ENCODE results near the gene ATF6.

DNA sequence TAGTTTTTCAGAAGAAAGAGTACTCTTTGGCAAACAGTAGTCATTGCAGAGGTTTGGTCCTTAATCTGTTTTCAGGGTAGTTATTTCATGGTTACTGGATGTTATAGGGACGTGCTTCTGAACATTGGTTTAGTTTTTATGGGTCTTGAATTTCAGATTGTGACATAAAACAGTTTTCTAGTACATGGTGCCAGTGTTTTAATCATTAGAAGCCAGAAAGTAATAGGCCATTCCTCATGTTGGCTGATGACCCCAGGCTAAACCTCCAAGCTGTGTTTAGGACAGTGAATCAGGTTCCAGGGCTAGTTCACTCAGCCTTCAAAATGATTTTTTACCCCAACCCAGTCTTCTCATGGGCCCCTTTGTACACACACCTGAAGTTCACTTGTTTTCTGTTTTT, 184.3 kb downstream of the ATF6 start:
- TF ChIP-seq POLR2A (IDR thresholded peaks at IDR 0.05), result no peak
- TF ChIP-seq, protein P1, sequence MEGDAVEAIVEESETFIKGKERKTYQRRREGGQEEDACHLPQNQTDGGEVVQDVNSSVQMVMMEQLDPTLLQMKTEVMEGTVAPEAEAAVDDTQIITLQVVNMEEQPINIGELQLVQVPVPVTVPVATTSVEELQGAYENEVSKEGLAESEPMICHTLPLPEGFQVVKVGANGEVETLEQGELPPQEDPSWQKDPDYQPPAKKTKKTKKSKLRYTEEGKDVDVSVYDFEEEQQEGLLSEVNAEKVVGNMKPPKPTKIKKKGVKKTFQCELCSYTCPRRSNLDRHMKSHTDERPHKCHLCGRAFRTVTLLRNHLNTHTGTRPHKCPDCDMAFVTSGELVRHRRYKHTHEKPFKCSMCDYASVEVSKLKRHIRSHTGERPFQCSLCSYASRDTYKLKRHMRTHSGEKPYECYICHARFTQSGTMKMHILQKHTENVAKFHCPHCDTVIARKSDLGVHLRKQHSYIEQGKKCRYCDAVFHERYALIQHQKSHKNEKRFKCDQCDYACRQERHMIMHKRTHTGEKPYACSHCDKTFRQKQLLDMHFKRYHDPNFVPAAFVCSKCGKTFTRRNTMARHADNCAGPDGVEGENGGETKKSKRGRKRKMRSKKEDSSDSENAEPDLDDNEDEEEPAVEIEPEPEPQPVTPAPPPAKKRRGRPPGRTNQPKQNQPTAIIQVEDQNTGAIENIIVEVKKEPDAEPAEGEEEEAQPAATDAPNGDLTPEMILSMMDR (IDR thresholded peaks at IDR 0.05), result no peak
